Measurements from ENCODE around the gene NCK2.
A peak's percentile ranks its signal among the peaks of the same experiment; 100 is the strongest.

NCK2 gene

GRCh38 chr2:105934467-105934866 is 189.8 kb downstream of the NCK2 start:
- no peak overlapping the region for H3K27ac Mint-ChIP-seq
- no peaks in the 10 kb centered on the region for H3K36me3 Mint-ChIP-seq (ENCODE audit: low read depth)
- H3K4me1 Mint-ChIP-seq (ENCODE audit: low read depth) = peaks cover 25% of the 10 kb centered on the region
- no peak overlapping the region for H3K4me3 Mint-ChIP-seq
- peaks cover 13% of the 10 kb centered on the region for H3K9me3 Mint-ChIP-seq
- DNase-seq = peak; percentile 54
- no peaks in the 10 kb centered on the region for H3K27me3 Mint-ChIP-seq

GRCh38 chr2:105935063-105935462 is 190.4 kb downstream of the NCK2 start:
- Mint-ChIP-seq H3K9me3 (peaks cover 15% of the 10 kb centered on the region), H3K4me3 (no peak overlapping the region), H3K36me3 (ENCODE audit: low read depth) (no peaks in the 10 kb centered on the region), H3K4me1 (ENCODE audit: low read depth) (peaks cover 19% of the 10 kb centered on the region), H3K27me3 (no peaks in the 10 kb centered on the region), H3K27ac (no peak overlapping the region)
- no peak for DNase-seq

- Mint-ChIP-seq H3K27me3 (no peaks in the 10 kb centered on the region), H3K36me3 (ENCODE audit: low read depth) (no peaks in the 10 kb centered on the region), H3K9me3 (peaks cover 21% of the 10 kb centered on the region), H3K4me3 (no peak overlapping the region), H3K4me1 (ENCODE audit: low read depth) (peaks cover 8% of the 10 kb centered on the region), H3K27ac (no peak overlapping the region)
- no peak for DNase-seq
These were observed 192.2 kb downstream of the NCK2 start for GRCh38 chr2:105936954-105937353.

- H3K4me3 Mint-ChIP-seq = no peak overlapping the region
- no peaks in the 10 kb centered on the region for H3K27me3 Mint-ChIP-seq
- no peaks in the 10 kb centered on the region for H3K36me3 Mint-ChIP-seq (ENCODE audit: low read depth)
- no peak for DNase-seq
- peaks cover 21% of the 10 kb centered on the region for H3K9me3 Mint-ChIP-seq
- H3K27ac Mint-ChIP-seq = no peak overlapping the region
- H3K4me1 Mint-ChIP-seq (ENCODE audit: low read depth) = peaks cover 4% of the 10 kb centered on the region
These were observed 192.9 kb downstream of the NCK2 start for GRCh38 chr2:105937498-105938097.
